Ureter (tissue), 1 donor: ENCODE data around the gene TNS3. TPM values are rescaled to one million over a fixed set of nuclear protein-coding genes. Genes with fewer than 3 reads are reported as not detected.
"Not testable (repeated sequence)": the region's sequence is repeated elsewhere in the genome, so short reads cannot be mapped to it uniquely, and the experiment has no call there.

ENCODE experiments used
- DNase-seq: peaks from one replicate; pipeline ENCODE4 v3.0.0-alpha.2; 2020; ENCODE audit warnings: low spot score
- total RNA-seq: library from RNA; stranded (reverse); gene quantifications from one replicate; pipeline ENCODE4 v1.2.4, GENCODE V29; 2023
- donor health status: DM: yes; HTN: yes; CAD: no.

TNS3 gene
- 48.7 TPM for total RNA-seq

DNA sequence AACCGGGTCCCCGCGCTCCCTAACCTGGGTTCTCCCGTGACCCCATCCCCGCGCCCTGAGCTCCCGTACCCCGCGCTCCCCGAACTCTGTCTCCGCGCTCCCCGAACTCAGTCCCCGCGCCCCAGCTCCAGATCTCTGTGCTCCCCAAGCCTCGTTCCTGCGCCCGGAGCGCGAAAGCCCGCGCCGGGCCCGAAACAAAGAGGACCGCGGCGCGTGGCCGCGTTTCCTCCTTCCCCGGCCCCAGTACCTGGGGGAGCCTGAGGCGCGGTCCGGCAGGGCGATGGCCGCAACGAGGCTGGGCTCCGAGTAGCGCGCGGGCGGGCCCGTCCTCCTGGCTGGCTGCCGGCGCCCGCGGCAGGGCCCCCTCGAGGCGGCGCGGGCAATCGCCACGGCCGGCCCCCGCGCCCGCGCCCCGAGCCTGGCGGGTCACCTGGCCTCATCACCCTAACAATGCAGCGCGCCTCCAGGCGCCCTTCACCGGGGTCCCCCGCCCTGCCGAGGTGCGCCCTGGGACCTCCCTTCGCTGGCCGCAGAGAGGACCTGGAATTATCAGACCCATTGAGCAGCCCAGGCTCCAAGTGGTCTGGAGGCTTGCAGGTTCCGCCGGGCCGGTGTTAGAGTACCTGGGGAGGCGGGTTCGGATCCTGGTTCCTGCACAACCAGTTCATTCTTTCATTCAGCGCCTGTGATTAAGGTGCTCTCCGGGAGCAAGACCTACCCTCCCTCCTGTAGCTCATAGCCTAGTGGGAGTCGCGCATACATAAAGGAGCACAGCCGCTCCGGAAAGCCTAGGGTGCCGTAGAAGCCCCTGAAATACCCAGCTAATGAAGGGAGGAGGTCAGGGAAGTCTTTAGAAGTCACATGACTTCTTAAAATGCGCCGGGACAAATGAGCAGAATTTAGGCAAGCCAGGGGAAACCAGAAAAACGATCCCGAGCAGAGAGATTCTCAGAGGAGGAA, at the start of gene TNS3:
TSS of gene TNS3 (minus strand) at position 308 of the 960 bp plus-strand sequence. CDS start 142,475 bp downstream, outside the sequence.
- DNase-seq, result no peak

DNA sequence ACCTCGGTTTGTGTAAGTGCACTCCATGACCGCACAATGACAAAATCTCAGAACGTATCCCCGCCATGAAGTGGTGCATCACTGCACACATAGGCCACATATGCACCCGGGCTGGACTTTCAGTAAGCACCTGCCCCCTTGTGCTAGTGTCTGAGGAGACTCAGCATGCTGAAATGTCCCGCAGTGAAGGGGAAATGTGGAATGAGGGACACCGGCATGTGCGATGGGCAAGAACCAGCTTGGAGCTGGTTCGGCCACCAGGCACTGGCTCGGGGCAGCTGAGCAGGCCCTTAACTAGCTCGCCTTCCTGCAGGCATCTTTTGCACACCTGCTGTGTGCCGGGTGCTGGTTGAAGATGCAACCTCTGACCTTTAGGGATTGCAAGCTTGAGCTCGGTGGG, 49.8 kb upstream of the TNS3 start:
- DNase-seq, result no peak

DNA sequence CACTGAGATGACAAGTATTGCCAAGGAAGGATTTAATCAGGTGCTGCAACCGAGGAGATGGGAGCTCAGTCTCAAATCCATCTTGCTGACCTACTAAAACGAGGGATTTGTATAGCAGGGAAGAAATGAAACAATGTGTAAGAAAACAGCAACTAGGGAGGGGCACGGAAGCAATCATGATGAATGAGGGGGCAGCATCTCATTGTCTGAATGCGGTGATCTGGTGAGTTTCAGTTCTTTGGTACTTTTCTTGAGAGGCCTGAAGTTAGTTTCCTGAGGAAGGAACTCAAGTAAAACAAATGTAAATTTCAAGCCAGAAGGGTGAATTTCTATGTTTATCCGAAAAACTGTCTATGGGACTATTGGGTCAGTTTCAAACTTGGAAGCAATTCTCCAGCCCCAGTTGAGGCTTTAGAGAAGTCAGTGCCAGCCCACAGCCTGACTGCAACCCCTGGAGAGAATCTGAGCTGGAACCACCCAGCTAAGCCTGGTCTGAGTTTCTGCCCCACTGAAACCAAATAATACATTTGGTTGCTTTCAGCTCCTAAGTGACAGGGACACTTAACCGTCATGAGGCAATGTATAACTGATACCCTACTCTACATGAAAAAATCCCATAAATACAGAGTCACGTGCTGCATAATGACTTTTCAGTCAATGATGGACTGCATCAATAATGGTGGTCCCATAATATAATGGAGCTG, 45.8 kb upstream of the TNS3 start:
- DNase-seq, result no peak

DNA sequence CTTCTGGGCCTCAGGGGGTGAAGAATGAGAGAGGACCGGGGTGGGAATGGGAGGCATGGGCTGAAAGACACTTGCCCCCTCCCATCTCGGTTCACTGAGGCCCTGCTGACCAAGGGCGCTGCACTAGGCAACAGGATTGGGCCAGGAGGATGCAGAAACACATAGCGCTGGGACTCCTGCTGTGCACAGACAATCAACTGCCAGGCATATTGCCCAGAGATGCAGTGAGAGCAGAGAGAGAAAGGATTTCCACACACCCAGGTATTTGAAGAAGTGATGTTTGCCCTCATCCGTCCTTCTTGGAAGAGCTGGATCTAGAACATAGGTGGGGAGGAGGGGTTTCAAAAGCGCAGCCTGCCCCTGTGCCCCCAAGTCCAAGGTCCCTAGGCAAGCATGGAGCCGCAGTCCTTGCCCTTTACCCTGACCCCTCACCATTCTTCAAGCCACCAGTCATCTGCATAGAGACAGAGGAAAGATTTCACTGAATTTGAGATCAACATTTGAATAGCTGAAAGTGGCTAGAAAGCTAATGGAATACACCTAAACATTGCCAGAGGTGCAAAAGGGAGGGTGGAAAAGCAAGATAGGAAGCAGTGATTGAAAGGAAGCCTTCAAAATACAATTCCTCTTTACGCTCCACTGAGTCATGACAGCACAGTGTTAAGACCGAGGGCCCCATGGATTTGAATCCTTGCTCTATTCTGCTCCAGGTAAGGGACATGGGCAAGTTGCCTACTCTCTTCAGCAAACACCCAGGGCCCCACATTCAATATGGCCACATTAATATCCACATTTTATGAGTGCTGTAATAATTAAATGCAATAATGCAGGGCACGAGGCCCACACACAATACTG, 44.2 kb upstream of the TNS3 start:
- DNase-seq, result no peak

DNA sequence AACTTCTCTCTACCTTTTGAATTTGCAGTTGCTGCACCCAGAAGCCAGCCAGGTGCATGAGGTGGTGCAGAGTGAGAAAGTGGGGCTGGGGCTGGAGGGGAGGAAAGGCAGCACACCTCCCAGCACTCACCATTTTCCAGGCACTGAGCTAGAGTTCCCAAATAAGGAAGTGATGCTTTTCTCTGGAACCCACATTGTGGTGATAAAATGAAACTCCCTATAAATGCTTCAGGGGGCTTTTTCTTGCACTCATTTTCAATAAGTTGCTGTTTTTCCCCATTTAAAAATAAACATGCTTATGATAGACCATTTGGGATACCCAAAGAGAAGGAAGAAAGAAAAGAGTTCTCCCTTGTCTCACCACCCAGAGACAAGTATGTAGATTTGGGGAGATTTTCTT, 42.8 kb upstream of the TNS3 start:
- DNase-seq, result no peak

DNA sequence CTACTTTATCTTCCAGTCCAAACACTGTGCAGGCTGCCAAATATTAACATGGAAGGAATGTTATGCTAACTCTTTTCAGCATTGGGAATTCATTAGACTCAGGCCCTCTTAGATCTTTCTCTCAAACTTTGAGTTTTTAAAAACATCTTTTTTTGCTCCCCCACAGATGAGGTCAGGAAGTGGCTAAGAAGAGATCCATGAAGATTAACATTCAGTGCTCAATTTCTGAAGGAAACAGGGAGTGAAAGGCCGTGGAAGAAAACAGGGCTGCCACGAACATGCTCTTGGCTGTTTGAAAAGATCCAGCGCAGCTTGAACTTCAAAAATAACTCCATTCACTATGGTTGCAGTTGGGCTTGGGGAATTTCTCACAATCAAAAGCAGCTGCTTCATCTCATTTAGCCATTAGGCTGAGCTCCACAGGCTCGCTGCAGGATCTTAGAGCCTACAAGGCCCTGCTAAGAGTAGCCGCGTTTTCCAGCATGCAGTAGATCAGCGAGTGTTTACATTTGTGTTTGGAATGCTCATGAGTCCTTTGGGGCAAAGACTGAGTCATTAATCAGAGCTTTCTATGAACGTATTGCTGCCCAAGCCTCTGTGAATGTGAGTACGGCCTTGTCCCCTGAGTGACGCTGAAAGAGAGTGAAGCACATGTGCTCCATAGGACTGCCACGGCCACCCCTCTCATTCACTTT, 41.2 kb upstream of the TNS3 start:
- DNase-seq, result no peak

DNA sequence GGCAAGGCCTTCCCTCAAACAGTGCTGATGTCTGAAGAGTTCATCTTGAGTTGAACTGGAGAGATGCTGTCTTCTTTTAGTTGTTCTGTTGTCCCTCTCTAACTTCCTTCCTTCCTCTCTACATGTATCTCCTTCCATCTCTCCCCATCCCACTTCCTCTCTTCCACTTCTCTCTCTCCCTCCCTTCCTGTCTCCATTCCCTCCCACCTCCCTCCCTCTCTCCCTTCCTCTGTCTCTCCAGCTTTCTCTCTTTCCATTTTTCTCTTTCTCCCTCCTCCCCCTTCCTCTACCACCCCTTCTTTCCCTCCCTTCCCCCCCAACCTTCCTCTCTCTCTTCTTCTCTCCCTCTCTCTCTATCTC, 40.7 kb upstream of the TNS3 start:
- DNase-seq, result no peak

DNA sequence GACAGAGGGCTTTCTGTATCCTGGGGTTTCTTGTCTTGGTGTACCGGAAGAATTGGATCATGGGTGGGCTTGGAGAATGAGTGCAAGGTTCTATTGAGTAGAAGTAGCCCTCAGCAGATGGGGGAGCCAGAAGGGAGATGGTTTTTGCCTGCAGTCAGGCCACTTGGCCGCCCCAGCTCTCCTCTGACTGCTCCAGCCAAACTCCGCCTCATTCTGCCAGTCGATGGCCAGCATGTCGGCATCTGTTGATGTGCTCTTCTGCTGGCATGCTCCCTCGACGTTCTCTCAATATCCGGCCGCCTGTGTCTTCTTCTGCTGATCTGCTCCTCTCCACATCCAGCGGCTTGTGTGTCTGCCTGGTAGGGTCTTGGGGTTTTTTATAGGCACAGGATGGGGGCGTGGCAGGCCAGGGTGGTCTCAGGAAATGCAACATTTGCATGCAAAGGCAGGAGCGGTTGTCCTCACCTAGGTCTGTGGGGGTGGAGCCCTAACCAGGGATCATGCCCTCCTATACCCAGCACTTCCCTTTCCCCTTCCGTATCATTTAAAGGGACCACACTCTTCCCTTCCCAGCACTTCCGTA, 40.2 kb upstream of the TNS3 start:
- DNase-seq, result no peak

DNA sequence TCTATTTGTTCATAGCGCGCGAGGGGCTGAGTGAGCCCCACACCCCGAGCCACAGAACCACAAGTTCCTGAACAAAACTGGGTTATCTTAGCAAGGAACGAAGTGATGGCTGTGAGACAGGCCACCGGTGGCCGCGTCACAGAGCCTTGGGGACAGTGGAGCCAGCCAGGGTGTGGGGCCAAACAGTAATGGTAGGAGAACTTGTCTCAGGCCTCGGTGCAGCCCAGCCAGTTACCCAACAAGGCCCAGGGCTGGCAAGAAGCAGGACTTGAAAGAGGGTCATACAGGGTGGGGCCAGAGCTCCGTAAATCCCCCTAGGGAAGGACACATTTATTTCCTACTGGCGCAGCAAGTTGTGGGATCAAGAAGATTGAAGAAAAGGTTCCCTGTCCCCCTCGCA, 39.4 kb upstream of the TNS3 start:
- DNase-seq, result no peak

DNA sequence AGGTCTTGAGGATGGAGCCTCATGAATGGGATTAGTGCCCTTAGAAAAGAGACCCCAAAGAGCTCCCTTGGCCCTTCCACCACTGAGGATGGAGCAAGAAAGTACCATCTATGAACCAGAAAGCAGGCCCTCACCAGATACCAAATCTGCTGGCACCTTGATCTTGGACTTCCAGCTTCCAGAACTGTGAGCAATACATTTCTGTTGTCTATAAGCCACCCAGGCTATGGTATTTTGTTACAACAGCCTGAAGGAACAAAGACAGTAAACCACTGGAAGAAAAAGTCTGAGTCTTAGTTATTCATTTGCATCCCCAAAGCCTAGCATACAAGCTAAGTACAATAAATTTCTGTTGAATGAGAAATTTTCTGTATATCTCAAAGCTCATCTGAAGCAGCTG, 37.9 kb upstream of the TNS3 start:
- DNase-seq, result no peak

DNA sequence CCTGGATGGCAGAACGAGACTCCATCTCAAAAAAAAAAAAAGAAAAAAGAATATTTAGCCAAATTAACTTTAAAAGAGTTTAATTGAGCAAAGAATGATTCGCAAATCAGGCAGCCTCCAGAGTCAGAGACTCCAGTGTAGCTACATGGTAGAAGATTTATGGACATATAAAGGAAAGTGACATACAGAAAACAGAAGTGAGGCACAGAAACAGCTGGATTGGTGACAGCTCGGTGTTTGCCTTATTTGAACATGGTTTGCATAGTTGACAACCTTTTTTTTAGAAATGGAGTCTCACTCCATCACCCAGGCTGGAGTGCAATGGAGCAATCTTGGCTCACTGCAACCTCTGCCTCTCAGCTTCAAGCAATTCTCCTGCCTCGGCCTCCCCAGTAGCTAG, 35.2 kb upstream of the TNS3 start:
- no peak for DNase-seq

DNA sequence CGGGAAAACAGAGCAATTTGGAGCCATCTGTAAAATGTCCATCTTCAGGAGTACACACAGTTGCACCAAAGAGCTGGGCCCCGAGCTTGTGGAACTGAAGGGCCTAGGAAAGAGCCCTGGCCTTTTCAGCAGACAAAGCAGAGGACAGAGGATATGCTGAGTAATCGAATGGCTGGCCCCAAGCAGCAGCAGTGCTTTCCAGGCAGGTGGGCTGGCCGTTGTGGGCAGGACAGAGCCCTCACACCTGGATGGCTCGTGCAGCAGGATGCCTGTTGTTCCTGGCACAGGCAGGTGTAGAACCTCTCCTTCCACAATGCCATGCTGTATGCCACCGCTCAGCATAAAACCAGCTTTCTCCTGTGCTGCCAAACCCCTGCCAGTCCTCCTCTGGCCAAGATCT, 32.5 kb upstream of the TNS3 start:
- DNase-seq, result no peak

DNA sequence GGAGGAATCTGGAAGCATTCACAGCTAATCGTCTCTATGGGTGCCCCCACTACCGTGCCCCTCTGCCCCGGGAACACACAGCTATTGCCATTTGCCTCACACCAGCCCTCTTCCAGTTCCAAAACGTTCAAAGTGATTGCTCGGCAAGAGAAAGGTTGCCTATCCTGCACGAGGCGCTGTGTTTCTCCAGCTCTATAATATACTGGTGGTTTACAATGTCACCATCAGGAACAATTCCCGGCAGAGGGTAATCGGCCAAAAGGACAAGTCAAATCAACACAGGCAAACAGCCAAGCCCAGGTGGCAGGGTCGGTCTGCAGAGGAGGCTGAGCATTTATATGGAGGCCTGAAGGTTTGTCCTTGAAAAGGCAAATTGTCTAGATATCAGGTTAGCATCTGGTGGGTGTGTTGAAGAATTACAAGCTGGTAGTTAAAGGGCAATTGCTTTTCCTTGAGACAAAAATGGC, 29.2 kb upstream of the TNS3 start:
- DNase-seq, result no peak

DNA sequence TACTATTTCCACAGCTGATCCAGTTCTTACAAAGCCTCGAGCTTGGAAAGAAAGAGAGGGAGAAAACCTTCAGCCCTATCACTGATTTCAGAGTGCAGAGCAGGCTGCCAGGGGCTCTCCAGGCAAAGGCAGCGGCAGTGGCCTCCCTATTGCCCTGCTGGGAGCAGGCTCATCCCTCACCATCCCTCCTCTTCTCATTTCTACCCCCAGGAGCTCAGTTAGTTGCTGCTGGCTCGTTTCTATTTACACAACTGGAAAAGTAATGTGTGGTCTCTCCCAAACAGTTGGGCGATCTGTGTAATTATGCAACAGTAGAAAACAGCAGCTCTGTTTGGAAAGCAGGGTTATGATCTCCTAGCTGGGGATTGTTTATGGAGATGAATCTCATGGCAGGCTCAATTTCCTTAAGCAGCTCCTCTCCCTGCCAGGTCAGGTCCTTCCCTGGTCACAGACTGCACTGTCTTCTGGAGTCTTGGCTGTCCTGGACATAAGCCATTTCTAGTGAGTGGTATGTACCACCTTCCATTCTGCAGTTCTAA, 28.7 kb upstream of the TNS3 start:
- DNase-seq, result no peak

DNA sequence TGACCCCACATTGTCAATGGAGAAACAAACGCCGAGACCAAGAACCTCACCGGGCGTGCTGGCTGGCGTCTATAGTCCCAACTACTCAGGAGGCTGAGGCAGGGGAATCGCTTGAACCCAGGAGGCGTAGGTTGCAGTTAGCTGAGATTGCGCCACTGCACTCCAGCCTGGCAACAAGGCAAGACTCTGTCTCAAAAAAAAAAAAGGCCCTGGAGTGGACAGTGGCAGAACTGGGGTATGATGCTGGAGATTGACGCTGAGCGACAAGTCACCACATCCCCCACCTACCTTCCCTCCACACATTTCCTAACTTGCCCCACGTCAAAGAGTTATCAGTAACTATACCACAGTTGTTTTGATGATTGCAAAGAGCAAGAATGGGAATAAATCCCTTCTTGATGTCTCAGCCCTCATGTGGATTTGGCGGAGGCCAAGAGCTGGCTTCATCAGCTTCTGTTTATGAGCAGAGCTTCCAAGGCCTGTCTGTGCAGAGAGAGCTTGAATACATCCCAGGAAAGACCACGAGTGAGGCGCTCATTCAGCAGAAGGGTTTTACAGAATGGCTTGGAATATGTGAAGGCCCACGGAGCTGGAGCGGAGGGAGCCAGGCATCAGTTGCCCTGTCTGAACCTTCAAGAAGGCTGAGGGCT, 28.0 kb upstream of the TNS3 start:
- no peak for DNase-seq

DNA sequence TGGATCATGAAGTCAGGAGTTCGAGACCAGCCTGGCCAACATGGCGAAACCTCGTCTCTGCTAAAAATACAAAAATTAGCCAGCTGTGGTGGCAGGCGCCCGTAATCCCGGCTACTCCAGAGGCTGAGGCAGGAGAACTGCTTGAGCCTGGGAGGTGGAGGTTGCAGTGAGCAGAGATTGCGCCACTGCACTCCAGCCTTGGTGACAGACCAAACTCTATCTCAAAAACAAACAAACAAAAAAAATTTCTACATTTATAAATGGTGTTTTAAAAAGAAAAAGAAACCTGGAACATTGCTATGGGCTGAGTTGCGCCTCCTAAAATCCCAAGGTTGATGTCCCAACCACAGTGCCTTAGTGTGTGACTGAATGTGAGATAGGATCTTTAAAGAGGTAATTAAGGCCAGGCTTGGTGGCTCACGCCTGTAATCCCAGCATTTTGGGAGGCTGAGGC, 24.7 kb upstream of the TNS3 start:
- not testable (repeated sequence) for DNase-seq

DNA sequence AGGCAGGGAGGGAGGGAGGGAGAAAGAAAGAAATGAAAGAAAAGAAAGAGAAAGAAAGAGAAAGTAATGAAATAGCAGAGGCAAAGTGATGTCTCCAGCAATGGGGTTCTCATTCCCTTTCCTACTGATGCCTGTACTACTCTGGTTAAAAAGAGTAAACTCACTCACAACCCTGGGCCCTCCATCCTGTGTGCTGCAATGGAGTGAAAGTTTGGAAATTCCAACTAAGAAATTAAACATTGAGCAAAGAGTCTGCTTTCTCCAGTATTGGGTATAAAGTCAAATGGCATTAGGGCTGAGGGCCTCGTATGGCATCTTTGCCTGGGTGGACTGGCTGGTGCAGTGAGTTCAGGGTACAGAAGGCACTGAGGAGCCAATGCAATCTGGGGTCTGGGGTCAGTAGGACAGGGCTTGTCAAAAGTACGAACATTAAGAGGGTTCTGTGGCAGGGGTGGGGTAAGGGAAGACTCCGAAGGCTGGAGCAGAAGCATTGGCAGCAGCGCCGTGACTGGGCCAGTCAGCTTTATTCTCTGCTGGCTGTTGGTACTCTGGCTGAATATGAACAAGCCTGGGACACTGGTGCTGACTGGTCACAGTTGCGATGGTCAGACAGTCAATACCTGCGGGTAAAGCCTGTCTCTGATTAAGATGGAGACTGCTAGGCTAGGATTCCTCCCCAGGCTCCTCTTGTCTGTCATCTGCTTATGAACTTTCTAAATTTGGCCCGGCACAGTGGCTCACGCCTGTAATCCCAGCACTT, 24.1 kb upstream of the TNS3 start:
- DNase-seq, result no peak

DNA sequence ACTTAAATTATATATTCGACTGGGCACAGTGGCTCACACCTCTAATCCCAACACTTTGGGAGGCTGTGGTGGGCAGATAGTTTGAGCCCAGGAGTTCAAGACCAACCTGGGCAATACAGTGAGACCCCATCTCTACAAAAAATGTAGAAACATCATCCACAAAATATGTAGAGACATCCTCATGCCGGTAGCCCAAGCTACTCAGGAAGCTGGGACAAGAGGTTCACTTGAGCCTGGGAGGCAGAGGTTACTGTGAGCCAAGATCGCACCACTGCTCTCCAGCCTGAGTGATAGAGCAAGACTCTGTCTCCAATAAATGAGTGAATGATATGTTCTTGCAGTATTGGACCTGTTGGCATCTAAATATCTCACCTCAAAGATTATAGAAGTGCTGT, 22.6 kb upstream of the TNS3 start:
- no peak for DNase-seq

DNA sequence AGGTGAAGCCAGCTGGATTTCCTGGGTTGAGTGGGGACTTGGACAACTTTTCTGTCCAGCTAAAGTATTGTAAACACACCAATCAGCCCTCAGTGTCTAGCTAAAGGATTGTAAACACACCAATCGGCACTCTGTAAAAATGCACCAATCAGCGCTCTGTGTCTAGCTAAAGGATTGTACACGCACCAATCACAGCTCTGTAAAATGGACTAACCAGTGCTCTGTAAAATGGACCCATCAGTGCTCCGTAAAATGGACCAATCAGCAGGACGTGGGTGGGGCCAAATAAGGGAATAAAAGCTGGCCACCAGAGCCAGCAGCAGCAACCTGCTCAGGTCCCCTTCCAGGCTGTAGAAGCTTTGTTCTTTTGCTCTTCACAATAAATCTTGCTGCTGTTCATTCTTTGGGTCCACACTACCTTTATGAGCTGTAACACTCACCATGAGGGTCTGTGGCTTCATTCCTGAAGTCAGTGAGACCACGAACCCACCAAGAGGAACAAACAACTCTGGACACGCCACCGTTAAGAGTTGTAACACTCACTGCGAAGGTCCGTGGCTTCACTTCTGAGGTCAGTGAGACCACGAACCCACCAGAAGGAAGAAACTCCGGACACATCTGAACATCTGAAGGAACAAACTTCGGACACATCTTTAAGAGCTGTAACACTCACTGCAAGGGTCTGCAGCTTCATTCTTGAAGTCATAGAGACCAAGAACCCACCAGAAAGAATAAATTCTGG, 21.8 kb upstream of the TNS3 start:
- not testable (repeated sequence) for DNase-seq
